ENCODE data around the gene TIPRL.

GRCh38 chr1:168138134-168138533 lies 40.6 kb upstream of the TIPRL start:
- TF ChIP-seq, protein P1, sequence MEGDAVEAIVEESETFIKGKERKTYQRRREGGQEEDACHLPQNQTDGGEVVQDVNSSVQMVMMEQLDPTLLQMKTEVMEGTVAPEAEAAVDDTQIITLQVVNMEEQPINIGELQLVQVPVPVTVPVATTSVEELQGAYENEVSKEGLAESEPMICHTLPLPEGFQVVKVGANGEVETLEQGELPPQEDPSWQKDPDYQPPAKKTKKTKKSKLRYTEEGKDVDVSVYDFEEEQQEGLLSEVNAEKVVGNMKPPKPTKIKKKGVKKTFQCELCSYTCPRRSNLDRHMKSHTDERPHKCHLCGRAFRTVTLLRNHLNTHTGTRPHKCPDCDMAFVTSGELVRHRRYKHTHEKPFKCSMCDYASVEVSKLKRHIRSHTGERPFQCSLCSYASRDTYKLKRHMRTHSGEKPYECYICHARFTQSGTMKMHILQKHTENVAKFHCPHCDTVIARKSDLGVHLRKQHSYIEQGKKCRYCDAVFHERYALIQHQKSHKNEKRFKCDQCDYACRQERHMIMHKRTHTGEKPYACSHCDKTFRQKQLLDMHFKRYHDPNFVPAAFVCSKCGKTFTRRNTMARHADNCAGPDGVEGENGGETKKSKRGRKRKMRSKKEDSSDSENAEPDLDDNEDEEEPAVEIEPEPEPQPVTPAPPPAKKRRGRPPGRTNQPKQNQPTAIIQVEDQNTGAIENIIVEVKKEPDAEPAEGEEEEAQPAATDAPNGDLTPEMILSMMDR (conservative IDR thresholded peaks at IDR 0.05; ENCODE audit: low read length) = no peak
- no peak for TF ChIP-seq EZH2phosphoT487 (IDR thresholded peaks at IDR 0.05; ENCODE audit: borderline replicate concordance, low read depth, low read length)

Data from OCI-LY7 (cell line).